DOHH2 (cell line): Measurements from ENCODE around the gene GRHL3.

ENCODE experiments used
- H3F3A ChIP-seq: fragments of 200-600 bp; sonication (generic), shearing (Covaris generic); 2 replicates; pipeline ENCODE4 v1.6.0; 2016; ENCODE audit warnings: antibody characterized with exemption, mild to moderate bottlenecking; ENCODE audit not compliant: control insufficient read depth, insufficient read depth
- H3K27ac ChIP-seq: fragments of 200-600 bp; sonication (generic); 2 replicates; pipeline ENCODE4 v1.5.1; 2014; ENCODE audit warnings: low read depth, mild to moderate bottlenecking, low read length, moderate library complexity
- H3K27me3 ChIP-seq: fragments of 200-600 bp; sonication (generic); 2 replicates; pipeline ENCODE4 v1.6.1; 2014; ENCODE audit warnings: mild to moderate bottlenecking, low read length, mixed read lengths; ENCODE audit not compliant: control insufficient read depth
- H3K36me3 ChIP-seq: fragments of 200-600 bp; sonication (generic); 2 replicates; pipeline ENCODE4 v1.6.1; 2014; ENCODE audit warnings: mild to moderate bottlenecking, low read length, moderate library complexity, mixed read lengths; ENCODE audit not compliant: control insufficient read depth
- H3K4me1 ChIP-seq: fragments of 200-600 bp; sonication (generic); 2 replicates; pipeline ENCODE4 v1.6.1; 2014; ENCODE audit warnings: mild to moderate bottlenecking, low read length, mixed read lengths; ENCODE audit not compliant: control insufficient read depth
- H3K4me2 ChIP-seq: fragments of 200-600 bp; sonication (generic); 2 replicates; pipeline ENCODE4 v1.6.0; 2014; ENCODE audit warnings: mild to moderate bottlenecking, low read length, moderate library complexity
- H3K4me3 ChIP-seq: fragments of 200-600 bp; sonication (generic); 2 replicates; pipeline ENCODE4 v1.5.1; 2014; ENCODE audit warnings: mild to moderate bottlenecking, low read length, mixed read lengths
- H3K79me2 ChIP-seq: fragments of 200-600 bp; sonication (generic); 2 replicates; pipeline ENCODE4 v1.6.1; 2014; ENCODE audit warnings: mild to moderate bottlenecking, low read length, mixed read lengths; ENCODE audit not compliant: control insufficient read depth
- H3K9me2 ChIP-seq: fragments of 200-600 bp; sonication (generic); replicated peaks from 2 replicates; pipeline ENCODE4 v1.6.1; 2014; ENCODE audit warnings: mild to moderate bottlenecking, low read length, mixed read lengths; ENCODE audit not compliant: control insufficient read depth
- H3K9me3 ChIP-seq: fragments of 200-600 bp; sonication (generic); 2 replicates; pipeline ENCODE4 v1.6.1; 2014; ENCODE audit warnings: antibody characterized with exemption, low read length, mixed read lengths; ENCODE audit not compliant: control insufficient read depth, insufficient read depth
- H4K20me1 ChIP-seq: fragments of 200-600 bp; sonication (generic); 2 replicates; pipeline ENCODE4 v1.6.0; 2014; ENCODE audit warnings: low read depth, mild to moderate bottlenecking, antibody characterized with exemption, low read length, moderate library complexity; ENCODE audit not compliant: control insufficient read depth, insufficient read depth
- CTCF ChIP-seq: fragments of 200-600 bp; sonication (generic); IDR thresholded peaks from one replicate; pipeline ENCODE4 v1.5.1; 2014; ENCODE audit warnings: antibody characterized with exemption, mild to moderate bottlenecking, low read depth, low read length; ENCODE audit not compliant: poor library complexity, severe bottlenecking
- EZH2phosphoT487 ChIP-seq: fragments of 200-600 bp; sonication (generic); IDR thresholded peaks from 2 replicates; pipeline ENCODE4 v1.6.1; 2017; ENCODE audit warnings: borderline replicate concordance, mild to moderate bottlenecking, antibody characterized with exemption, low read length, moderate library complexity, mixed read lengths

The GRHL3 gene

GRCh38 chr1:24319962-24320361, 805 bp downstream of the GRHL3 start:
- peaks cover 95% of the 10 kb centered on the region for H3K27me3 ChIP-seq
- no peaks in the 10 kb centered on the region for H3K9me3 ChIP-seq
- peaks cover 49% of the 10 kb centered on the region for H3K4me1 ChIP-seq

GRCh38 chr1:24321126-24321525, 2.0 kb downstream of the GRHL3 start:
- H3K9me2 ChIP-seq = no peaks in the 10 kb centered on the region
- peaks cover 50% of the 10 kb centered on the region for H3K4me1 ChIP-seq
- H3F3A ChIP-seq = peaks cover 6% of the 10 kb centered on the region
- H3K27me3 ChIP-seq = peaks cover 94% of the 10 kb centered on the region
- no peak overlapping the region for H3K27ac ChIP-seq
- no peaks in the 10 kb centered on the region for H3K36me3 ChIP-seq
- H3K9me3 ChIP-seq = no peaks in the 10 kb centered on the region
- TF ChIP-seq CTCF (no peak), EZH2phosphoT487 (no peak)
- no peaks in the 10 kb centered on the region for H3K79me2 ChIP-seq
- peak overlapping the region; percentile 94 for H3K4me2 ChIP-seq
- peaks cover 4% of the 10 kb centered on the region; the same call in 1 of the 2 replicates for H4K20me1 ChIP-seq
- peak overlapping the region; percentile 75 for H3K4me3 ChIP-seq

More at GRCh38 chr1:24319962-24320361, 805 bp downstream of the GRHL3 start:
- no peaks in the 10 kb centered on the region for H3K9me2 ChIP-seq
- H3K27ac ChIP-seq = no peak overlapping the region
- H3F3A ChIP-seq = peaks cover 6% of the 10 kb centered on the region
- peak overlapping the region; percentile 40 for H3K4me2 ChIP-seq
- no peaks in the 10 kb centered on the region for H3K36me3 ChIP-seq
- peaks cover 4% of the 10 kb centered on the region; the same call in 1 of the 2 replicates for H4K20me1 ChIP-seq
- H3K4me3 ChIP-seq = no peak overlapping the region
- TF ChIP-seq CTCF (no peak), EZH2phosphoT487 (no peak)
- H3K79me2 ChIP-seq = no peaks in the 10 kb centered on the region

GRCh38 chr1:24321697-24322469, 2.7 kb downstream of the GRHL3 start:
- peak overlapping the region; percentile 94 for H3K4me2 ChIP-seq
- H3K9me3 ChIP-seq = no peaks in the 10 kb centered on the region
- H3K4me3 ChIP-seq = peak overlapping the region; percentile 75
- H4K20me1 ChIP-seq = peaks cover 4% of the 10 kb centered on the region; the same call in 1 of the 2 replicates
- H3F3A ChIP-seq = peaks cover 6% of the 10 kb centered on the region
- H3K36me3 ChIP-seq = no peaks in the 10 kb centered on the region
- H3K27ac ChIP-seq = no peak overlapping the region
- no peaks in the 10 kb centered on the region for H3K9me2 ChIP-seq
- peaks cover 94% of the 10 kb centered on the region for H3K27me3 ChIP-seq
- TF ChIP-seq EZH2phosphoT487 = no peak; the same call in 1 of the 2 replicates
- peak; percentile 6 for TF ChIP-seq CTCF
- H3K79me2 ChIP-seq = no peaks in the 10 kb centered on the region
- H3K4me1 ChIP-seq = peaks cover 50% of the 10 kb centered on the region
